B cell (primary cell): ENCODE data around the gene OSTF1. TPM values are rescaled to one million over a fixed set of nuclear protein-coding genes. Genes with fewer than 3 reads are reported as not detected.

Experiments
- ATAC-seq: fragments of 200-7000 bp; cut with Tn5 transposase; one replicate; pipeline ENCODE4 v1.10.0; 2021; ENCODE audit warnings: low read depth, mild to moderate bottlenecking, moderate number of reproducible peaks, moderate library complexity
- CTCF ChIA-PET: fragments of 350-600 bp; sonication (Branson Sonifier 250); formaldehyde crosslinking; loops from one replicate; lab custom pipeline; 2021; ENCODE audit warnings: antibody characterized with exemption, inconsistent platforms; lab: Charles Lee
- POLR2A ChIA-PET: fragments of 350-600 bp; sonication (Branson Sonifier 250); formaldehyde crosslinking; loops from one replicate; lab custom pipeline; 2021; ENCODE audit warnings: antibody characterized with exemption; lab: Charles Lee
- DNase-seq: peaks from one replicate; pipeline ENCODE4 v3.0.0; 2013
- H2AFZ ChIP-seq: 2 replicates; pipeline ENCODE4 v1.6.1; 2012; ENCODE audit warnings: mild to moderate bottlenecking, low read depth, low read length; ENCODE audit not compliant: insufficient read depth, poor library complexity, severe bottlenecking
- H3K27ac ChIP-seq, 2 donors: 1 replicate in 1 of 2; 2 replicates in 1 of 2; pipeline ENCODE4 v1.5.1; 2012 to 2013; ENCODE audit warnings: low read length in 2 of 2, mild to moderate bottlenecking in 2 of 2, moderate library complexity in 1 of 2
- H3K27me3 ChIP-seq, 4 experiments: fragments of 200-600 bp in 1 of 4; sonication (generic) in 1 of 4; replicated peaks in 1 of 4; 1 replicate in 2 of 4; 2 replicates in 2 of 4; pipeline versions ENCODE4 v1.6.1 to v1.7.0; 2013 to 2016; ENCODE audit warnings: low read length in 3 of 4, mild to moderate bottlenecking in 2 of 4, mixed read lengths in 1 of 4, moderate library complexity in 1 of 4; ENCODE audit not compliant: insufficient read depth in 4 of 4, control insufficient read depth in 3 of 4; ENCODE audit errors: control extremely low read depth in 1 of 4
- H3K36me3 ChIP-seq, 2 experiments: replicated peaks in 1 of 2; 1 replicate in 1 of 2; 2 replicates in 1 of 2; pipeline versions ENCODE4 v1.6.1 to v1.7.1; 2013; ENCODE audit warnings: low read length in 1 of 2; ENCODE audit not compliant: insufficient read depth in 2 of 2, control insufficient read depth in 1 of 2; ENCODE audit errors: control extremely low read depth in 1 of 2, extremely low read depth in 1 of 2
- H3K4me1 ChIP-seq, 2 donors: fragments of 200-600 bp in 1 of 2; sonication (generic) in 1 of 2; 1 replicate in 1 of 2; 2 replicates in 1 of 2; pipeline versions ENCODE4 v1.5.1 to v1.6.1; 2013 to 2017; ENCODE audit warnings: low read length in 2 of 2; ENCODE audit not compliant: control insufficient read depth in 2 of 2, insufficient read depth in 2 of 2
- H3K4me2 ChIP-seq: replicated peaks from 2 replicates; pipeline ENCODE3; 2012; ENCODE audit warnings: mild to moderate bottlenecking, low read depth, low read length; ENCODE audit not compliant: poor library complexity, severe bottlenecking
- H3K4me3 ChIP-seq, 5 experiments: fragments of 200-600 bp in 1 of 5; sonication (generic) in 1 of 5; 1 replicate in 3 of 5; 2 replicates in 2 of 5; pipeline versions ENCODE4 v1.5.1 to v1.7.0; 2011 to 2016; ENCODE audit warnings: low read length in 4 of 5, mild to moderate bottlenecking in 4 of 5, low read depth in 2 of 5, control low read depth in 1 of 5, moderate library complexity in 1 of 5; ENCODE audit not compliant: insufficient read depth in 1 of 5; ENCODE audit errors: control extremely low read depth in 1 of 5, extremely low read depth in 1 of 5
- H3K79me2 ChIP-seq: fragments of 200-600 bp; sonication (generic); one replicate; pipeline ENCODE4 v1.6.0; 2016; ENCODE audit warnings: low read length; ENCODE audit not compliant: control insufficient read depth, insufficient read depth
- H3K9ac ChIP-seq: fragments of 200-600 bp; sonication (generic); 2 replicates; pipeline ENCODE4 v1.6.1; 2017; ENCODE audit warnings: mild to moderate bottlenecking, low read length, moderate library complexity
- H3K9me3 ChIP-seq, 3 donors: one replicate each; pipeline versions ENCODE4 v1.6.1 to v1.7.1; 2013; ENCODE audit warnings: low read length in 2 of 3; ENCODE audit not compliant: control insufficient read depth in 2 of 3, insufficient read depth in 1 of 3; ENCODE audit errors: control extremely low read depth in 1 of 3
- H4K20me1 ChIP-seq: 2 replicates; pipeline ENCODE4 v1.6.0; 2012; ENCODE audit warnings: mild to moderate bottlenecking, low read length; ENCODE audit not compliant: insufficient read depth, control insufficient read depth, poor library complexity, severe bottlenecking
- H3K27ac Mint-ChIP-seq: one replicate; pipeline ENCODE4 v1.8.0; 2021; ENCODE audit warnings: mixed read lengths
- H3K27me3 Mint-ChIP-seq: one replicate; pipeline ENCODE4 v1.8.0; 2021; ENCODE audit warnings: mixed read lengths
- H3K4me1 Mint-ChIP-seq: one replicate; pipeline ENCODE4 v1.8.0; 2021; ENCODE audit warnings: mixed read lengths
- H3K4me3 Mint-ChIP-seq: one replicate; pipeline ENCODE4 v1.8.0; 2021; ENCODE audit warnings: mixed read lengths
- H3K9me3 Mint-ChIP-seq: one replicate; pipeline ENCODE4 v1.8.0; 2022; ENCODE audit warnings: mixed read lengths; ENCODE audit not compliant: insufficient read depth
- CTCF ChIP-seq: fragments of 200-600 bp; IDR thresholded peaks from one replicate; pipeline ENCODE4 v1.8.0; 2022; ENCODE audit warnings: antibody characterized with exemption, mild to moderate bottlenecking
- EZH2 ChIP-seq: IDR thresholded peaks from 2 replicates; pipeline ENCODE4 v1.6.1; 2012; ENCODE audit warnings: borderline replicate concordance, low read depth, mild to moderate bottlenecking, moderate library complexity, low read length; ENCODE audit not compliant: insufficient read depth, poor library complexity, severe bottlenecking
- WGBS: methylation state at CpG from one replicate; pipeline ENCODE4 v1.1.5; 2013; ENCODE audit warnings: missing lambda C conversion rate; ENCODE audit not compliant: insufficient coverage; 5-methylcytosine and 5-hydroxymethylcytosine counted together
- intact Hi-C: fragments of 100-400 bp; cut with micrococcal nuclease; formaldehyde crosslinking; loops from one replicate; pipeline ENCODE4 v1.10.0; 2022
- polyA plus RNA-seq: library from polyadenylated mRNA; depleted of rRNA; stranded (reverse); fragments of >200 nt; gene quantifications from 2 replicates; pipeline ENCODE4 v1.2.3, GENCODE V29; 2012
- total RNA-seq, 2 donors: library from RNA; stranded (reverse); fragments of 120-200 nt in 1 of 2; gene quantifications; 1 replicate in 1 of 2; 2 replicates in 1 of 2; pipeline versions ENCODE4 v1.2.3 to v1.2.4, GENCODE V29; 2013 to 2022

Gene OSTF1
- total and polyA plus RNA-seq, 2 donors (not counting 1 experiment from before 2014, with no cell fraction given) = 33.8 to 62.0 TPM

DNA sequence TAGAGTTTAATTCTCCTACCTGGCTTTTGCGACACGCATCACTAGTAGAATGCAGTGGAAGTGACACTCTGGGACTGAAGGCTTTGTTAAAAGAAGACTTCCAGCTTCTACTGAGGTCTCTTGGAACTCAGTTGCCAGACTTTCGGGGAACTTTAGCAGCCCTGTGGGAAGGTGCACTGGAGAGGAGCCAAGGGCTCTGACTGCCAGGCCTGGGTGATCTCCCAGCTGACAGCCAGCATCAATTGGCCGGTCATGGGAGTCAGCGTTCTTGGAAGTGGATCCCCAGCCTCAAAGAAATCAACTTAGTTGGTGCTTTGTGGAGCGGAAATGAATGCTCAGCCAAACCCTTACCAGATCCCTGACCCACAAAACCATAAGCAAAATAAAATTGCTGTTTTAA is 87.1 kb downstream of the OSTF1 start:
- H3K27ac ChIP-seq = no peak overlapping the region
- no peak overlapping the region for H3K4me2 ChIP-seq
- ChIA-PET POLR2A (no interaction called here), CTCF (interaction anchor here (1.9 kb wide), 1 partner anchor 12 kb away, joined by 5 read pairs; no protein-coding TSS in a partner anchor)
- ATAC-seq (no peak), DNase-seq (no peak)
- no peaks in the 10 kb centered on the region for H3K79me2 ChIP-seq
- no peak overlapping the region for H2AFZ ChIP-seq
- H3K36me3 ChIP-seq = no peaks in the 10 kb centered on the region
- no peaks in the 10 kb centered on the region for H3K4me1 ChIP-seq
- 97% methylated on average over 5 of the region's 6 CpGs for WGBS
- H3K9me3 ChIP-seq = no peaks in the 10 kb centered on the region
- H3K9ac ChIP-seq = no peak overlapping the region
- H3K9me3 Mint-ChIP-seq = no peaks in the 10 kb centered on the region
- intact Hi-C loops = no loop called here
- H4K20me1 ChIP-seq = no peaks in the 10 kb centered on the region
- no peak overlapping the region for H3K4me3 Mint-ChIP-seq
- no peak overlapping the region for H3K27ac Mint-ChIP-seq
- TF ChIP-seq EZH2 (no peak), CTCF (no peak)
- H3K27me3 Mint-ChIP-seq = no peaks in the 10 kb centered on the region
- H3K27me3 ChIP-seq = no peaks in the 10 kb centered on the region
- H3K4me1 Mint-ChIP-seq = peaks cover 2% of the 10 kb centered on the region
- H3K4me3 ChIP-seq = no peak overlapping the region

GRCh38 chr9:75176037-75176436 is 87.7 kb downstream of the OSTF1 start:
- intact Hi-C loops = no loop called here
- peak overlapping the region; percentile 15 for H3K27ac Mint-ChIP-seq
- no peaks in the 10 kb centered on the region for H3K79me2 ChIP-seq
- no peak overlapping the region for H3K4me2 ChIP-seq
- no peaks in the 10 kb centered on the region for H3K27me3 ChIP-seq
- H3K9me3 ChIP-seq = no peaks in the 10 kb centered on the region
- H3K4me1 ChIP-seq = no peaks in the 10 kb centered on the region
- no peak overlapping the region for H3K4me3 Mint-ChIP-seq
- H3K4me3 ChIP-seq = no peak overlapping the region
- H3K27me3 Mint-ChIP-seq = no peaks in the 10 kb centered on the region
- CTCF ChIA-PET = interaction anchor here (1.9 kb wide), 1 partner anchor 11 kb away, joined by 5 read pairs; no protein-coding TSS in a partner anchor
- no peak overlapping the region for H2AFZ ChIP-seq
- no peak overlapping the region for H3K27ac ChIP-seq
- POLR2A ChIA-PET = no interaction called here
- H3K9me3 Mint-ChIP-seq = no peaks in the 10 kb centered on the region
- no peak for TF ChIP-seq EZH2
- no peak for TF ChIP-seq CTCF
- no peaks in the 10 kb centered on the region for H3K36me3 ChIP-seq
- no peak overlapping the region for H3K9ac ChIP-seq
- DNase-seq (no peak), ATAC-seq (no peak)
- no peaks in the 10 kb centered on the region for H4K20me1 ChIP-seq
- H3K4me1 Mint-ChIP-seq = peaks cover 2% of the 10 kb centered on the region
